Skeletal muscle tissue (tissue), 4 donors: ENCODE results near the gene ALDH1L1. TPM values are rescaled to one million over a fixed set of nuclear protein-coding genes. Genes with fewer than 3 reads are reported as not detected.

Experiments used
- H3K27ac ChIP-seq: one replicate; pipeline ENCODE4 v1.7.0; 2013; ENCODE audit warnings: mild to moderate bottlenecking, low read depth, low read length, inconsistent platforms
- H3K27me3 ChIP-seq, 3 donors: one replicate each; pipeline ENCODE4 v1.7.0; 2013; ENCODE audit warnings: low read length in 3 of 3; ENCODE audit not compliant: control insufficient read depth in 3 of 3, insufficient read depth in 3 of 3
- H3K36me3 ChIP-seq, 3 donors: one replicate each; pipeline ENCODE4 v1.7.0; 2013; ENCODE audit warnings: low read length in 3 of 3; ENCODE audit not compliant: control insufficient read depth in 3 of 3, insufficient read depth in 3 of 3
- H3K4me1 ChIP-seq, 3 donors: one replicate each; pipeline ENCODE4 v1.7.0; 2013; ENCODE audit warnings: low read length in 3 of 3, mild to moderate bottlenecking in 3 of 3; ENCODE audit not compliant: control insufficient read depth in 3 of 3, insufficient read depth in 3 of 3
- H3K4me3 ChIP-seq, 3 donors: one replicate each; pipeline ENCODE4 v1.7.0; 2013; ENCODE audit warnings: low read length in 3 of 3
- H3K9ac ChIP-seq, 3 donors: one replicate each; pipeline ENCODE4 v1.7.0; 2013; ENCODE audit warnings: low read length in 3 of 3, mild to moderate bottlenecking in 3 of 3, moderate library complexity in 2 of 3, low read depth in 1 of 3
- H3K9me3 ChIP-seq, 3 donors: one replicate each; pipeline ENCODE4 v1.7.0; 2013; ENCODE audit warnings: low read length in 3 of 3; ENCODE audit not compliant: control insufficient read depth in 3 of 3
- total RNA-seq: library from RNA; depleted of rRNA; stranded (reverse); fragments of >200 nt; gene quantifications from one replicate; pipeline ENCODE4 v1.2.3, GENCODE V29; 2014
- donor health status: Osteomylitis.

The ALDH1L1 gene
- total RNA-seq, 1 donor from 2014 or later: 2.6 TPM

DNA sequence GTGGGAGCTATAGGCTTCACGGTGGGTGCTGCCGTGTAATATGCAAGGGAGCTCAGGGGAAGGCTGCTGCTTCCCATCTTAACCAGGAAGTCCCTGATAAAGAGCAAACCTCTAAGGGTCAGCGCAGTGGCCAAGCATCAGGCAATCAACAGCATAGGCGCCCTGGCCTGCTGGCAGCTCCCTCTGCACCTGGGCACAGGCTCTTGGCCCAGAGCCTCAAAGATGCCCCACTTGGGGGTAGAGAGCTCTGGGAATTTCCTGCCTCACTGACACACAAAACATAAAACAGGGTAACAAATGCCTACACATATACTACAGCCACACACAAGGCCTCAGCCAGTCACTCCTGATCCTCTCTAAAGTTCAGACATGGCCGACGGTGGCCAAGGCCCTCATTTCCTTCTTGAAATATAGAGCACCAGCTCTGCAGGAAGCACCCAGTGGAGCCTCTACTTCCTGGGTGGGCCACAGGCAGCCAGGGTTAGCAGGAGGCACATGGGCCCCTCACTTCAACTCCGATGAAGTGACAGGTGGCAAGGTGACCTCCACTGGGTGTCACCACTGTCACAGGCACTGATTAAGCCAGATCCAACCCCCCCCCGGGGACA is 116.9 kb downstream of the ALDH1L1 start:
- Histone ChIP-seq H3K36me3 (peaks cover 0 to 18% (median 2%) of the 10 kb centered on the region in 3 donors), H3K4me1 (peaks cover 16 to 42% (median 33%) of the 10 kb centered on the region in 3 donors), H3K9ac (no peak overlapping the region), H3K27me3 (no peaks in the 10 kb centered on the region), H3K4me3 (no peak overlapping the region), H3K27ac (no peak overlapping the region), H3K9me3 (no peaks in the 10 kb centered on the region)

- H3K27me3 ChIP-seq: no peaks in the 10 kb centered on the region
- H3K9ac ChIP-seq: no peak overlapping the region
- H3K36me3 ChIP-seq: peaks cover 0 to 9% (median 0%) of the 10 kb centered on the region in 3 donors
- H3K4me3 ChIP-seq: no peak overlapping the region
- H3K27ac ChIP-seq: peak overlapping the region; percentile 32
- H3K9me3 ChIP-seq: no peaks in the 10 kb centered on the region
- peaks cover 30 to 62% (median 51%) of the 10 kb centered on the region in 3 donors for H3K4me1 ChIP-seq
Measured at GRCh38 chr3:126061301-126062032, 118.9 kb downstream of the ALDH1L1 start.

GRCh38 chr3:126060613-126061145 is 119.7 kb downstream of the ALDH1L1 start:
- Histone ChIP-seq H3K9ac (peak overlapping the region in 2 of 3 donors; percentile 33 to 43), H3K36me3 (peaks cover 0 to 6% (median 0%) of the 10 kb centered on the region in 3 donors), H3K27ac (peak overlapping the region; percentile 32), H3K9me3 (no peaks in the 10 kb centered on the region), H3K4me1 (peaks cover 34 to 70% (median 57%) of the 10 kb centered on the region in 3 donors), H3K4me3 (peak overlapping the region in 2 of 3 donors; percentile 30 to 58), H3K27me3 (no peaks in the 10 kb centered on the region)

- Histone ChIP-seq H3K9me3 (no peaks in the 10 kb centered on the region), H3K27ac (peak overlapping the region; percentile 15), H3K36me3 (peaks cover 0 to 7% (median 0%) of the 10 kb centered on the region in 3 donors), H3K4me1 (peaks cover 34 to 69% (median 56%) of the 10 kb centered on the region in 3 donors), H3K27me3 (no peaks in the 10 kb centered on the region), H3K4me3 (peak overlapping the region in 1 of 3 donors; percentile 6), H3K9ac (peak overlapping the region in 1 of 3 donors; percentile 16)
Measured at GRCh38 chr3:126058666-126059065, 121.7 kb downstream of the ALDH1L1 start.

DNA sequence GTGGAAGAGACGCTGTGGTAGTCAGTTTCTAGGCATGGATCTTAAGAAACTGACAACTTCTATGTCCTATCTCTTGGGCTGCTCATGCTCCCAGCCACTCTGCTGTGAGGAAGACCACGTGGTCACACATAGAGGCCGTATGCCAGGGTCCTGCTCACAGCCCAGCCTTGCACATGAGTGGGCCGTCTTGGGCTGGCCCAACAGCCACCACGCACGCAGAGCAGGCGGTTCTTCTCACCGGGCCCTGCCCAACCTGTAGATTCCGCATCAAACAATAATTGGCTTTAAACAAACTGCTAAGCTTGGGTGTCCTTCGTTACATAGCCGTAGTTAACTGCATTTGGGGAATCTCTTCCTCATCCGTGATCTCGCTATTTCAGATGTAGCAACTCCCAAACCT is 122.5 kb downstream of the ALDH1L1 start:
- Histone ChIP-seq H3K36me3 (peaks cover 0 to 7% (median 0%) of the 10 kb centered on the region in 3 donors), H3K9me3 (no peaks in the 10 kb centered on the region), H3K4me3 (no peak overlapping the region), H3K9ac (peak overlapping the region in 1 of 3 donors; percentile 68), H3K27me3 (no peaks in the 10 kb centered on the region), H3K27ac (peak overlapping the region; percentile 67), H3K4me1 (peaks cover 34 to 63% (median 50%) of the 10 kb centered on the region in 3 donors)

DNA sequence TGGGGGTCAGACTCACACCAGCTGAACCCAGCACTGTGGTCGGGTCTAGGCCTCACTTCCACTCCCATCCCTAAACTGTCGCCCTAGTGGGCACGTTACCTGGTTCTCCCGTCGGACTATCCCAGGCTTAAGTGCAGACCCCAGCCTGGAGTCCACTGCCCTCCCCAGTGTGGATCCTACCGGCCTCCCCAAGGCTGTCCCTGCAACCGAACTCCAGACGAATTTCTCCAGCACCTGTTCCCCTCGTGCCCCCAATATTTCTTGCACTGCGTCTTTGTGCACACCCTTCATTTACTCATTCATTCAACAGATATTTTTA is 122.9 kb downstream of the ALDH1L1 start:
- Histone ChIP-seq H3K36me3 (peaks cover 0 to 7% (median 0%) of the 10 kb centered on the region in 3 donors), H3K4me3 (peak overlapping the region in 1 of 3 donors; percentile 13), H3K27ac (peak overlapping the region; percentile 67), H3K9ac (peak overlapping the region in 1 of 3 donors; percentile 68), H3K9me3 (no peaks in the 10 kb centered on the region), H3K27me3 (no peaks in the 10 kb centered on the region), H3K4me1 (peaks cover 34 to 62% (median 50%) of the 10 kb centered on the region in 3 donors)

DNA sequence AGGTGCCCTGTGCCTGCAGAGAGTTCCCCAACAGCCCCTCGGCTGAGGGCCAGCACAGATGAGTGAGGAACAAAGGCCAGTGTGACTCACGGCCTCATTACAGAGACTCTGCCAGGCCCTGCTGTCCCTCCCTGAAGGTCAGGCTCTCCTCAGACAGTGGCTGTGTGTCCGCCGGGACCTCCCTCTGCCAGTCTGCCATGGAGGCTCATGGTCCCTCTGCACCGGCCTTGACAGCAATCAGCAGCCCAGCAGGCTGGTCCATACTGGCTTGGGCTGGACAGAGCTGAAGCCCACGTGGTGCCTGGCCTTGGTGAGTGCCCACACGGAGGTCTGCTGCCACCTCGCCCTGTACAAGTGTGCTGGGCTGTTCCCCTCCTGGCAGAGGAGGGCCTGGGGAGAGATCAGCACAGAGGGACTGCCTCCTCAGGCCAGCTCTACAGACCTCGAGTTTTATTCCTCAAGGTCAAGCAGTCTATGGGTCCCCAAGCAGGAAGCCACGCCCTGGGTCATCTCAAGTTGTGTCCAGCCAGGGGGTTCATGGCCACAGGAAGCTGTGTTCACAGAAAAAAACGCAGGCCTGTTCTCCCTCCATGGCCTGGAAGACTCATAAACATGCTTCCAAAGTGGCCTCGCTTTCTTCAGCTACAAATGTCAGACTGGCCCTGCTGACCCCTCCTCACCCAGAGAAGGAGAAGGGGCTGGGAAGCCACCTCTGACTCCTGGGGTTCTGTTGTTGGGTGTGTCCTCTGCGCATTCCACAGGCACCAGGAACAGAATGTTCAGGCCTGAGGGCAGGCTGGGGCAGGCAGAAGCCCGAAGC is 123.5 kb downstream of the ALDH1L1 start:
- H3K4me3 ChIP-seq: peak overlapping the region in 1 of 3 donors; percentile 45
- H3K9me3 ChIP-seq: no peaks in the 10 kb centered on the region
- H3K4me1 ChIP-seq: peaks cover 37 to 66% (median 50%) of the 10 kb centered on the region in 3 donors
- no peaks in the 10 kb centered on the region for H3K27me3 ChIP-seq
- peak overlapping the region in 2 of 3 donors; percentile 54 to 68 for H3K9ac ChIP-seq
- H3K36me3 ChIP-seq: peaks cover 0 to 7% (median 0%) of the 10 kb centered on the region in 3 donors
- peak overlapping the region; percentile 67 for H3K27ac ChIP-seq

- peak overlapping the region; percentile 67 for H3K27ac ChIP-seq
- no peaks in the 10 kb centered on the region for H3K27me3 ChIP-seq
- H3K4me1 ChIP-seq: peaks cover 36 to 59% (median 43%) of the 10 kb centered on the region in 3 donors
- H3K9ac ChIP-seq: peak overlapping the region in 1 of 3 donors; percentile 68
- H3K9me3 ChIP-seq: no peaks in the 10 kb centered on the region
- H3K36me3 ChIP-seq: peaks cover 0 to 7% (median 0%) of the 10 kb centered on the region in 3 donors
- H3K4me3 ChIP-seq: no peak overlapping the region
Measured at GRCh38 chr3:126056088-126056487, 124.3 kb downstream of the ALDH1L1 start.

DNA sequence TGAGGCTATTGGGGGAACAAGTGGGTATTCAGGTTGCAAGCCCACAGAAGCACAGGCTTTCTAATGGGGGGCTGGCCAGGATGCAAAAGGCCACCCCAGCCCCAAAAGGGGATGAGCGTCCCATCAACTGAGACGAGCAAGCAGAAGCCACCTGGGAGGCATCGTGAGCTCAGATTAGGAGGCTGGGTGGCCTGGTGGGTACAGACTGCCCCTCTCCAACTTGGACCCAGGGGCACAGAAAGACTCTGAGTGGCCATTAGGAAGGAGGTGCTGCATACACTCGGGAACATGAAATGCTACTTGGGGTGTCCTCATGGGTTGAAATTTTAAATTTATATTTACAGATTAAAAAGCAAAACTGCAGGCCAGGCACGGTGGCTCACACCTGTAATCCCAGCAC is 125.5 kb downstream of the ALDH1L1 start:
- H3K4me1 ChIP-seq: peaks cover 30 to 48% (median 38%) of the 10 kb centered on the region in 3 donors
- no peaks in the 10 kb centered on the region for H3K9me3 ChIP-seq
- no peak overlapping the region for H3K4me3 ChIP-seq
- peaks cover 5 to 13% (median 7%) of the 10 kb centered on the region in 3 donors for H3K36me3 ChIP-seq
- no peak overlapping the region for H3K9ac ChIP-seq
- H3K27ac ChIP-seq: no peak overlapping the region
- no peaks in the 10 kb centered on the region for H3K27me3 ChIP-seq
